ENCODE results near the gene PRSS57.

PRSS57 gene

DNA sequence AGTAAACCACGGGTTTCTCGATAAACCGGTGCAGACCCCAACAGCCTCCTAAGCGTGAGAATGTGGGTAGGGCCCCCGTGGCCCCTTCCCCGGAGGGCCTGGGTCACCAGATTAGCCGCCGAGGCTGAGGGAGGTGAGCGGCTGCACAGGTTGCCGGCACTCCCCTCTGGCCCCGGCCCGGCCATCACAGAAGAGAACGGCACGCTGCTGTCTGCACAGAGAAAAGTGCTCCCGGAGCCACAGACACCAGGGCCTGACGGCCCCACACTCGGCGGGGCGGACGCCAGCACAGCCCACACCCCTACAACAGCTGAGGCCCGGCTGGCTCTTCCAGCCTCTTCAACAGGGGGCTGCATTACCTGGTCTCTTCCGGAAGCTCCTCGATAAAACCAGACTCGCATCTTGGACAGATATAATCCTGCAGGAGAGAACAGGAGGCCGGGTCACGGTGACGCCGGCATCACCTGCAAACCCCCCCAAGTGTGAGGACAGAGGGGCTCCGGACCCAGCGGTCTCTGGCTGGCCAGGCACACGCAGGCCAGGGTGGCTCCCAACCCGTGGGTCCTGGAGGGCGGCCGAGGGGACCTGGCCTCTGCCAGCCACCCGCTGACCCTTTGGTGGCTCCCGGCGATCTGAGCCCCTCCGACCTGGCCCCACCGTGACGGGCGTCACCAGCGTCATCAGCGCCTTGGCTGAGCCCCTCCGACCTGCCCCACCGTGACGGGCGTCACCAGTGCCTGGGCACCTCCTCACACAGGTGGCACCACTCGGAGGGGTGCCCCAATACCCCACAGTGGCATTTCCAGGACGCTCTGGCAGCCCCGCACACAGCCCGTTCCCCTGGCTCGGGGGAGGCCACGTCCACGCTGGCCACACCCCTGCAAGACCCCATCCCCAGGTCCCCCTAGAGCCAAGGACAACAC, 42.5 kb downstream of the PRSS57 start:
- TF ChIP-seq, protein P1, sequence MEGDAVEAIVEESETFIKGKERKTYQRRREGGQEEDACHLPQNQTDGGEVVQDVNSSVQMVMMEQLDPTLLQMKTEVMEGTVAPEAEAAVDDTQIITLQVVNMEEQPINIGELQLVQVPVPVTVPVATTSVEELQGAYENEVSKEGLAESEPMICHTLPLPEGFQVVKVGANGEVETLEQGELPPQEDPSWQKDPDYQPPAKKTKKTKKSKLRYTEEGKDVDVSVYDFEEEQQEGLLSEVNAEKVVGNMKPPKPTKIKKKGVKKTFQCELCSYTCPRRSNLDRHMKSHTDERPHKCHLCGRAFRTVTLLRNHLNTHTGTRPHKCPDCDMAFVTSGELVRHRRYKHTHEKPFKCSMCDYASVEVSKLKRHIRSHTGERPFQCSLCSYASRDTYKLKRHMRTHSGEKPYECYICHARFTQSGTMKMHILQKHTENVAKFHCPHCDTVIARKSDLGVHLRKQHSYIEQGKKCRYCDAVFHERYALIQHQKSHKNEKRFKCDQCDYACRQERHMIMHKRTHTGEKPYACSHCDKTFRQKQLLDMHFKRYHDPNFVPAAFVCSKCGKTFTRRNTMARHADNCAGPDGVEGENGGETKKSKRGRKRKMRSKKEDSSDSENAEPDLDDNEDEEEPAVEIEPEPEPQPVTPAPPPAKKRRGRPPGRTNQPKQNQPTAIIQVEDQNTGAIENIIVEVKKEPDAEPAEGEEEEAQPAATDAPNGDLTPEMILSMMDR (conservative IDR thresholded peaks at IDR 0.05; ENCODE audit: low read depth, low read length), result no peak
- no peak for DNase-seq (ENCODE audit: low read depth)
- no peak overlapping the region for H3K4me3 ChIP-seq (ENCODE audit: low read depth, low read length)

DNA sequence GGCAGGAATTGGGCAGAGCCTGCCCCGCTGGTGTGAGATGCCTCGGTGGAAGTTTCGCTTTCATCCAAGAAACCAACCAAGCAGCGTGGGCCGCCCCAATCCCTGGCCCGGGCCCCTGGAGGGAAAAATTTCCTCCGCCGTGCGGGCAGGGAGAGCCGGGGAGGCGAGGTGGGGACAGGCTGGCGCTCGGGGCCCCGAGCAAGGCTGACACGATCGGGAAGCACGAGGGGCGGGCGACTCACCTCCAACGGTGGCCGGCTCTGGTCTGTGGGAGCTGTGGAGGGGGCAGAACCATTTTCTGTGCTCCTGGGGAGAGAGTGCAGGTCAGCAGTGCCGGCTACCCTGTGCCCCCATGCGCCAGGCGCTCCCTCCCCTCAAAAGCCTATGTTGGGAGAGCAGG, 43.3 kb downstream of the PRSS57 start:
- TF ChIP-seq, protein P1 (conservative IDR thresholded peaks at IDR 0.05; ENCODE audit: low read depth, low read length), result no peak
- DNase-seq (ENCODE audit: low read depth), result no peak

DNA sequence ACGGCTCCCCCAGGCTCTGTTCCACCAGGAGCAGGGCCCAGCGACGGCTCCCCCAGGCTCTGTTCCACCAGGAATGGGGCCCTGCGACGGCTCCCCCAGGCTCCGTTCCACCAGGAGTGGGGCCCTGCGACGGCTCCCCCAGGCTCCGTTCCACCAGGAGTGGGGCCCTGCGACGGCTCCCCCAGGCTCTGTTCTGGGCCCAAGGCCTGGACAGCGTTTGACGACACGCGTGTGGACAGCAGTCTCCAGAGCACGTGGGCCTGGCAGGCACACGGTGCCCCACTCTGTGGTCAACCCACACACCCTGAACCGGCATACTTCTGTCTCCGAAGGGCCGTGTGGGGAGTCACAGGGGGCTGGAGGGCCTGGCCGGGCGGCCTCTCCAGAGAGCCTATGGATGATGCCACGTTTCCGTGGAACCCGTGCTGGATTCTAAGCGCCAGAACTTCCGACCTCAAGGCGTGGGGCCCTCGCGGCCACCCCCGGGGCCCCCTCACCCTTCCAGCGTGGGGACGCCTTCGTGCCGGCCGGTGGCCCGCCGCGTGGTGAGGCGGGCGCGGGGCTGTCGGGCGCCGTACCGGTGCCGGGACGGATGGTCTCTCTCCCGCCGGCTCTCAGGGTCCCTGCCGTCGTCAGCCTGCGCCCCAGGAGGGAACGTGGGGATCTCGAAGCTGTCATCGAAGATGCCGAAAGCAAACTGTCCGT, 44.0 kb downstream of the PRSS57 start:
- no peak overlapping the region for H3K4me3 ChIP-seq (ENCODE audit: low read depth, low read length)
- TF ChIP-seq, protein P1 (conservative IDR thresholded peaks at IDR 0.05; ENCODE audit: low read depth, low read length), result no peak
- no peak for DNase-seq (ENCODE audit: low read depth)

More for the DNA sequence above, 43.3 kb downstream of the PRSS57 start:
- no peak overlapping the region for H3K4me3 ChIP-seq (ENCODE audit: low read depth, low read length)

DNA sequence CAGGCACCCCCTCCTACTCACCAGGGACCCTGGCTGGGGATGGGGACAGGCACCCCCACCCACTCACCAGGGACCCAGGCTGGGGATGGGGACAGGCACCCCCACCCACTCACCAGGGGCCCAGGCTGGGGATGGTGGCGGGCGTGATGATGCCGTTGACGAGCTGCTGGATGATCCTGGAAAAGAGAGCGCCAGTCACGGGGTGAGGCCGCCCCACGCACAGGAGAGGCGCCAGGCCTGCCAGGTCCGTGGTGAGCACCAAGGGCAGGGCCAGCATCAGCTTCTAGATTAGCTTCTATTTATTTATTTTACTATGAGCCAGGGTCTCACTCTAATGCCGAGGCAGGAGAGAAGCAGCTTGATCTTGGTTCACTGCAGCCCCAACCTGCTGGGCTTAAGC, 45.1 kb downstream of the PRSS57 start:
- H3K4me3 ChIP-seq (ENCODE audit: low read depth, low read length), result no peak overlapping the region
- DNase-seq (ENCODE audit: low read depth), result no peak
- TF ChIP-seq, protein P1 (conservative IDR thresholded peaks at IDR 0.05; ENCODE audit: low read depth, low read length), result no peak

DNA sequence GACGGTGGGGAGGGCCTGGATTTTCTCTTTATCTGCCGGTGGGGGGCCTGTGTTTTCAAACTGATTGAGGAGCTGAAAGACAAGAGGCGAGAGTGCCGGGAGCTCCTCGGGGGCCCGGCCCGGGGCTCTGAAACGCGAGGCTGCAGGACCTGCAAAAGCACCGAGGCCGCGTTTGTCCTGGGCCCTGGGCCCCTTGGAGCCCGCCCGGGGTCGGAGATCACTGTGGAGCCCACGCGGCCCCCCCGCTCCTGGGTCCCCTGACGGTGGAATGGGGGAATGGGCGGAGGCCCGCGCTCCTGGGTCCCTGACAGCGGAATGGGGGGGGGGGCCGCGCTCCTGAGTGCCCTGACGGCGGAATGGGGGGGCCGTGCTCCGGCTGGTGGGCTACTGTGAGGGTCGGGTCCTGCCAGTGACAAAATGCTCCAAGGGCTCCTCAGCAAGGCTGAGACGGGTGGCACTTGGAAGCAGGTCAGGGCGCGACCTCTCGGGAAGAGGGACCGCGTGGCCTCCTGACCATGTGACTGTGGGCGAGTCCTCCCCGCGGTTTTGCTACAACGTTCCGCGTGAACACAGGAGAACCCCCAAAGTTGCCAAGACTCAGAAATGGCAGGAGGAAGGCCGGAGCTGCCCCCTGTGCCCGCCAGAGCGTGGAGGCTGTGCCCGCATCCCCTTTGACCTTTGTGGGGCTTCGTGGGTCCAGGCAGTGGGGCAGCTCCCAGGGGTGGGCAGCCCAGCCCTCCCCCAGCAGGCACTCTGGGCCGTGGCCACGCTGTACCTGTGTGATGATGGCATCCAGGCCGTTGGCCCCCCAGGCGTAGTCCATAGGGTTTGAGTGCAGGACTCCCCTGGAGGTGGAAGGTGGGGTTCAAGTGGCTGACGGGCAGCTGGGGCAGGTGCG, 46.1 kb downstream of the PRSS57 start:
- H3K4me3 ChIP-seq (ENCODE audit: low read depth, low read length), result no peak overlapping the region
- DNase-seq (ENCODE audit: low read depth), result no peak
- TF ChIP-seq, protein P1 (conservative IDR thresholded peaks at IDR 0.05; ENCODE audit: low read depth, low read length), result no peak

DNA sequence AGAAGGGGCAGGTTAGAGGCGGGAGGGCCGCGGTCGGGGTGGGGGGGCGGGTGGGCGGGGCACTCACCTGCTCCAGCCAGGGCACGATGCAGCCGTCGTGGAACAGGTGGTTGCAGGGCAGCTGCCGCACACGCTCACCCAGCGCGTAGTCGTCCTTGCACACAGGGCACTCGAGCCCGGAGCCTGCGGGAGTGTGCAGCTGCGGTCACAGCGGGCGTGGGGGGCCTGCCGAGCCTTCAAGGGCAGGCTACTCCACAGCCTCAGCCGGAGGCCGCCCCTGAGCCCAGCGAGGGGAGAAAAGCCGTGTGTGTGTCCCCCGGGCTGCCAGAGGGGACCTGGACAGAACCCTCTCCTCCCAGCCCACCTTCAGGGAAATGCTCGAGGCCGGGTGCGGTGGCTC, 46.9 kb downstream of the PRSS57 start:
- no peak overlapping the region for H3K4me3 ChIP-seq (ENCODE audit: low read depth, low read length)
- TF ChIP-seq, protein P1 (conservative IDR thresholded peaks at IDR 0.05; ENCODE audit: low read depth, low read length), result no peak
- DNase-seq (ENCODE audit: low read depth), result no peak
